K562 (cell line): ENCODE data around the gene UBE2C. TPM values are rescaled to one million over a fixed set of nuclear protein-coding genes. Genes with fewer than 3 reads are reported as not detected.

ENCODE experiments used
- ARID1B ChIP-seq: fragments of 450-650 bp; IDR thresholded peaks from 2 replicates; pipeline ENCODE4 v1.6.1; 2016; ENCODE audit warnings: antibody characterized with exemption, mild to moderate bottlenecking, inconsistent platforms
- BRD4 ChIP-seq: fragments of 200-600 bp; sonication (generic); IDR thresholded peaks from 2 replicates; pipeline ENCODE4 v1.6.1; 2017; ENCODE audit warnings: inconsistent platforms
- CREB1 ChIP-seq, 2 experiments: sonication (generic) in 1 of 2; formaldehyde crosslinking in 1 of 2; IDR thresholded peaks; 2 replicates each; pipeline versions ENCODE4 v1.6.1 to v1.8.0; 2012 to 2022; ENCODE audit warnings: inconsistent platforms in 1 of 2, mild to moderate bottlenecking in 1 of 2, missing genetic modification reagents in 1 of 2, moderate library complexity in 1 of 2
- FOSL1 ChIP-seq: fragments of 200-800 bp; sonication (Bioruptor generic); conservative IDR thresholded peaks from 2 replicates; pipeline ENCODE4 v1.6.1; 2016; ENCODE audit warnings: missing genetic modification characterization, missing compliant biosample characterization
- FOXK2 ChIP-seq, 2 experiments: fragments of 450-650 bp; IDR thresholded peaks in 1 of 2; conservative IDR thresholded peaks in 1 of 2; 2 replicates each; pipeline ENCODE4 v1.6.1; 2016; ENCODE audit warnings: low read depth in 2 of 2, mild to moderate bottlenecking in 1 of 2
- KDM1A ChIP-seq, 2 experiments: fragments of 450-650 bp; IDR thresholded peaks; 2 replicates each; pipeline ENCODE4 v1.6.1; 2016; ENCODE audit warnings: mild to moderate bottlenecking in 2 of 2
- MAFF ChIP-seq: IDR thresholded peaks from 2 replicates; pipeline ENCODE4 v1.6.1; 2012; ENCODE audit warnings: low read length, improper control_type of control experiment
- SPI1 ChIP-seq: IDR thresholded peaks from 2 replicates; pipeline ENCODE4 v1.6.1; 2011; ENCODE audit warnings: low read depth, low read length, control low read depth, borderline replicate concordance
- ZNF696 ChIP-seq: fragments of 250-450 bp; sonication (Bioruptor Pico); conservative IDR thresholded peaks from 2 replicates; pipeline ENCODE4 v1.4.0; 2020; ENCODE audit warnings: mild to moderate bottlenecking, moderate library complexity
- polyA plus RNA-seq, 8 experiments: library from polyadenylated mRNA; depleted of rRNA in 4 of 8; stranded (reverse) in 5 of 8; unstranded in 3 of 8; fragments of >200 nt; fragmentation: Nextera tagmentation in 2 of 8; fragmentation: Illumina TruSeq in 1 of 8; extraction: Ambion mirVana in 2 of 8; extraction: Trizol in 1 of 8; gene quantifications; 2 replicates each; pipeline versions ENCODE4 v1.2.1 to v1.2.3, GENCODE V29; 2011 to 2014; ENCODE audit warnings: inconsistent platforms in 1 of 8, missing spikeins in 1 of 8
- total RNA-seq, 7 experiments: library from RNA; depleted of rRNA in 6 of 7; stranded (reverse); fragments of >200 nt in 6 of 7; fragmentation: Illumina TruSeq in 2 of 7; extraction: Trizol in 2 of 7; gene quantifications; 2 replicates each; pipeline versions ENCODE4 v1.2.1 to v1.2.3, GENCODE V29; 2011 to 2021; ENCODE audit warnings: low replicate concordance in 1 of 7
- TF ChIP-seq, protein P1 (sequence below), 2 experiments: IDR thresholded peaks in 1 of 2; conservative IDR thresholded peaks in 1 of 2; 2 replicates each; pipeline ENCODE4 v1.6.1; 2016; ENCODE audit warnings: low read depth in 2 of 2, mild to moderate bottlenecking in 1 of 2, missing compliant biosample characterization in 1 of 2, missing genetic modification characterization in 1 of 2, moderate library complexity in 1 of 2
- TF ChIP-seq, protein P2 (sequence below): fragments of 450-650 bp; IDR thresholded peaks from 2 replicates; pipeline ENCODE4 v1.6.1; 2016
- TF ChIP-seq, protein P3 (sequence below): fragments of 250-450 bp; sonication (Bioruptor Pico); IDR thresholded peaks from 2 replicates; pipeline ENCODE4 v1.5.0; 2020; ENCODE audit warnings: mild to moderate bottlenecking, borderline replicate concordance
- TF ChIP-seq, protein P4 (sequence below): sonication (generic); formaldehyde crosslinking; IDR thresholded peaks from 2 replicates; pipeline ENCODE4 v1.8.0; 2022; ENCODE audit warnings: missing genetic modification reagents, mild to moderate bottlenecking, borderline replicate concordance
- TF ChIP-seq, protein P5 (sequence below): fragments of 450-650 bp; IDR thresholded peaks from 2 replicates; pipeline ENCODE4 v1.6.1; 2018; ENCODE audit not compliant: partially characterized antibody

The UBE2C gene
- total and polyA plus RNA-seq, 9 of the 15 experiments (the other 6 are each of a cell fraction or from before 2014, with no cell fraction given), result 0.51 to 1.6 (median 0.69) TPM

DNA sequence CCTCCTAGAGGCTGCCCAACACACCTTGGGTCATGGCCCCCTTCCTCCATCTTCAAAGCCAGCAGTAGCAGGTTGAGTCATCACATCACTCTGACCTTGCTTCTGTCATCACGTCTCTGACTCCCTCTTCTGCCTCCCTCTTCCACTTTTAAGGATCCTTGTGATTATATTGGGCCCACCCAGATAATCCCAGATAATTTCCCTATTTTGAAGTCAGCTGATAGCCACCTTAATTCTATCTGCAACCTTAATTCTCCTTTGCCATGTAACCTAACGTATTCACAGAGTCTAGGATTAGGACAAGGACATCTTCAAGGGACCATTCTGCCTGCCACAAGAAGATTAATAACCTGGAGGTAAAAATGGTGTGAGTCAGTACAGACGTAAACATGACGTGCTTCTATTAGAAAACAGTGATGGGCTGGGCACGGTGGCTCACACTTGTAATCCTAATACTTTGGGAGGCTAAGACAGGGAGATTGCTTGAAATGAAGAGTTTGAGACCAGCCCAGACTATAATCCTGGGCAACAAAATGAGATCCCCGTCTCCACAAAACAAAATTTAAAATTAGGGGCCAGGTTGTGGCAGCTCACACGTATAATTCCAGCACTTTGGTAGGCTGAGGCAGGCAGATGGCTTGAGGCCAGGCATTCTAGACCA lies 48.2 kb downstream of the UBE2C start (continued):
- TF ChIP-seq FOXK2 (conservative IDR thresholded peaks at IDR 0.05 in 1 of 2, IDR thresholded peaks at IDR 0.05 in 1 of 2; ENCODE audit: low read depth in 2 of 2), result peak in 1 of 2 experiments; percentile 46; a peak in 1 of 4 replicates
- peak; percentile 73 for TF ChIP-seq FOSL1 (tag)
- TF ChIP-seq ZNF696 (CRISPR knock-in tag), result no peak
- TF ChIP-seq, protein P1, sequence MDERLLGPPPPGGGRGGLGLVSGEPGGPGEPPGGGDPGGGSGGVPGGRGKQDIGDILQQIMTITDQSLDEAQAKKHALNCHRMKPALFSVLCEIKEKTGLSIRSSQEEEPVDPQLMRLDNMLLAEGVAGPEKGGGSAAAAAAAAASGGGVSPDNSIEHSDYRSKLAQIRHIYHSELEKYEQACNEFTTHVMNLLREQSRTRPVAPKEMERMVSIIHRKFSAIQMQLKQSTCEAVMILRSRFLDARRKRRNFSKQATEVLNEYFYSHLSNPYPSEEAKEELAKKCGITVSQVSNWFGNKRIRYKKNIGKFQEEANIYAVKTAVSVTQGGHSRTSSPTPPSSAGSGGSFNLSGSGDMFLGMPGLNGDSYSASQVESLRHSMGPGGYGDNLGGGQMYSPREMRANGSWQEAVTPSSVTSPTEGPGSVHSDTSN (CRISPR knock-in tag; IDR thresholded peaks at IDR 0.05; ENCODE audit: low read depth), result no peak
- TF ChIP-seq, protein P1 (tag; conservative IDR thresholded peaks at IDR 0.05; ENCODE audit: low read depth), result peak; percentile 65
- TF ChIP-seq BRD4, result no peak
- 0 out of 4 replicates have a peak, but pooled peaks have one; percentile 23 to 24 for TF ChIP-seq KDM1A (IDR thresholded peaks at IDR 0.05)
- TF ChIP-seq, protein P2, sequence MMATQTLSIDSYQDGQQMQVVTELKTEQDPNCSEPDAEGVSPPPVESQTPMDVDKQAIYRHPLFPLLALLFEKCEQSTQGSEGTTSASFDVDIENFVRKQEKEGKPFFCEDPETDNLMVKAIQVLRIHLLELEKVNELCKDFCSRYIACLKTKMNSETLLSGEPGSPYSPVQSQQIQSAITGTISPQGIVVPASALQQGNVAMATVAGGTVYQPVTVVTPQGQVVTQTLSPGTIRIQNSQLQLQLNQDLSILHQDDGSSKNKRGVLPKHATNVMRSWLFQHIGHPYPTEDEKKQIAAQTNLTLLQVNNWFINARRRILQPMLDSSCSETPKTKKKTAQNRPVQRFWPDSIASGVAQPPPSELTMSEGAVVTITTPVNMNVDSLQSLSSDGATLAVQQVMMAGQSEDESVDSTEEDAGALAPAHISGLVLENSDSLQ, result peak; percentile 75
- TF ChIP-seq, protein P3, sequence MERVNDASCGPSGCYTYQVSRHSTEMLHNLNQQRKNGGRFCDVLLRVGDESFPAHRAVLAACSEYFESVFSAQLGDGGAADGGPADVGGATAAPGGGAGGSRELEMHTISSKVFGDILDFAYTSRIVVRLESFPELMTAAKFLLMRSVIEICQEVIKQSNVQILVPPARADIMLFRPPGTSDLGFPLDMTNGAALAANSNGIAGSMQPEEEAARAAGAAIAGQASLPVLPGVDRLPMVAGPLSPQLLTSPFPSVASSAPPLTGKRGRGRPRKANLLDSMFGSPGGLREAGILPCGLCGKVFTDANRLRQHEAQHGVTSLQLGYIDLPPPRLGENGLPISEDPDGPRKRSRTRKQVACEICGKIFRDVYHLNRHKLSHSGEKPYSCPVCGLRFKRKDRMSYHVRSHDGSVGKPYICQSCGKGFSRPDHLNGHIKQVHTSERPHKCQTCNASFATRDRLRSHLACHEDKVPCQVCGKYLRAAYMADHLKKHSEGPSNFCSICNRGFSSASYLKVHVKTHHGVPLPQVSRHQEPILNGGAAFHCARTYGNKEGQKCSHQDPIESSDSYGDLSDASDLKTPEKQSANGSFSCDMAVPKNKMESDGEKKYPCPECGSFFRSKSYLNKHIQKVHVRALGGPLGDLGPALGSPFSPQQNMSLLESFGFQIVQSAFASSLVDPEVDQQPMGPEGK (CRISPR knock-in tag), result no peak
- TF ChIP-seq SPI1, result no peak
- TF ChIP-seq, protein P4, sequence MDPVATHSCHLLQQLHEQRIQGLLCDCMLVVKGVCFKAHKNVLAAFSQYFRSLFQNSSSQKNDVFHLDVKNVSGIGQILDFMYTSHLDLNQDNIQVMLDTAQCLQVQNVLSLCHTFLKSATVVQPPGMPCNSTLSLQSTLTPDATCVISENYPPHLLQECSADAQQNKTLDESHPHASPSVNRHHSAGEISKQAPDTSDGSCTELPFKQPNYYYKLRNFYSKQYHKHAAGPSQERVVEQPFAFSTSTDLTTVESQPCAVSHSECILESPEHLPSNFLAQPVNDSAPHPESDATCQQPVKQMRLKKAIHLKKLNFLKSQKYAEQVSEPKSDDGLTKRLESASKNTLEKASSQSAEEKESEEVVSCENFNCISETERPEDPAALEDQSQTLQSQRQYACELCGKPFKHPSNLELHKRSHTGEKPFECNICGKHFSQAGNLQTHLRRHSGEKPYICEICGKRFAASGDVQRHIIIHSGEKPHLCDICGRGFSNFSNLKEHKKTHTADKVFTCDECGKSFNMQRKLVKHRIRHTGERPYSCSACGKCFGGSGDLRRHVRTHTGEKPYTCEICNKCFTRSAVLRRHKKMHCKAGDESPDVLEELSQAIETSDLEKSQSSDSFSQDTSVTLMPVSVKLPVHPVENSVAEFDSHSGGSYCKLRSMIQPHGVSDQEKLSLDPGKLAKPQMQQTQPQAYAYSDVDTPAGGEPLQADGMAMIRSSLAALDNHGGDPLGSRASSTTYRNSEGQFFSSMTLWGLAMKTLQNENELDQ (CRISPR knock-in tag), result no peak
- TF ChIP-seq, protein P5, sequence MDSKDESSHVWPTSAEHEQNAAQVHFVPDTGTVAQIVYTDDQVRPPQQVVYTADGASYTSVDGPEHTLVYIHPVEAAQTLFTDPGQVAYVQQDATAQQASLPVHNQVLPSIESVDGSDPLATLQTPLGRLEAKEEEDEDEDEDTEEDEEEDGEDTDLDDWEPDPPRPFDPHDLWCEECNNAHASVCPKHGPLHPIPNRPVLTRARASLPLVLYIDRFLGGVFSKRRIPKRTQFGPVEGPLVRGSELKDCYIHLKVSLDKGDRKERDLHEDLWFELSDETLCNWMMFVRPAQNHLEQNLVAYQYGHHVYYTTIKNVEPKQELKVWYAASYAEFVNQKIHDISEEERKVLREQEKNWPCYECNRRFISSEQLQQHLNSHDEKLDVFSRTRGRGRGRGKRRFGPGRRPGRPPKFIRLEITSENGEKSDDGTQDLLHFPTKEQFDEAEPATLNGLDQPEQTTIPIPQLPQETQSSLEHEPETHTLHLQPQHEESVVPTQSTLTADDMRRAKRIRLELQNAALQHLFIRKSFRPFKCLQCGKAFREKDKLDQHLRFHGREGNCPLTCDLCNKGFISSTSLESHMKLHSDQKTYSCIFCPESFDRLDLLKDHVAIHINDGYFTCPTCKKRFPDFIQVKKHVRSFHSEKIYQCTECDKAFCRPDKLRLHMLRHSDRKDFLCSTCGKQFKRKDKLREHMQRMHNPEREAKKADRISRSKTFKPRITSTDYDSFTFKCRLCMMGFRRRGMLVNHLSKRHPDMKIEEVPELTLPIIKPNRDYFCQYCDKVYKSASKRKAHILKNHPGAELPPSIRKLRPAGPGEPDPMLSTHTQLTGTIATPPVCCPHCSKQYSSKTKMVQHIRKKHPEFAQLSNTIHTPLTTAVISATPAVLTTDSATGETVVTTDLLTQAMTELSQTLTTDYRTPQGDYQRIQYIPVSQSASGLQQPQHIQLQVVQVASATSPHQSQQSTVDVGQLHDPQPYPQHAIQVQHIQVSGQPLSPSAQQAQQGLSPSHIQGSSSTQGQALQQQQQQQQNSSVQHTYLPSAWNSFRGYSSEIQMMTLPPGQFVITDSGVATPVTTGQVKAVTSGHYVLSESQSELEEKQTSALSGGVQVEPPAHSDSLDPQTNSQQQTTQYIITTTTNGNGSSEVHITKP, result no peak
- peak; percentile 34; the same call in 1 of the 2 replicates for TF ChIP-seq CREB1 (IDR thresholded peaks at IDR 0.05)
- no peak for TF ChIP-seq CREB1 (CRISPR knock-in tag; IDR thresholded peaks at IDR 0.05)
- TF ChIP-seq MAFF, result no peak
- TF ChIP-seq ARID1B, result peak; percentile 28; the same call in 1 of the 2 replicates
